Gastrocnemius medialis (tissue), 4 donors: ENCODE results near the gene HHLA2. TPM values are rescaled to one million over a fixed set of nuclear protein-coding genes. Genes with fewer than 3 reads are reported as not detected.

Experiments used
- ATAC-seq, 2 donors: fragments of 150-250 bp; one replicate each; pipeline ENCODE4 v1.9.1; 2016
- DNase-seq, 2 donors: peaks; one replicate each; pipeline ENCODE4 v3.0.0-alpha.2; 2019
- H3K27ac ChIP-seq, 4 donors: fragments of 200-600 bp; sonication (generic); 1 replicate in 1 of 4; 2 replicates in 3 of 4; pipeline ENCODE4 v1.5.1; 2016 to 2018; ENCODE audit warnings: mild to moderate bottlenecking in 2 of 4, moderate library complexity in 1 of 4
- H3K27me3 ChIP-seq, 3 donors: fragments of 200-600 bp; sonication (generic) in 2 of 3; 1 replicate in 1 of 3; 2 replicates in 2 of 3; pipeline versions ENCODE4 v1.5.1 to v1.6.0; 2016 to 2019; ENCODE audit warnings: mild to moderate bottlenecking in 1 of 3, moderate library complexity in 1 of 3
- H3K36me3 ChIP-seq, 2 donors: fragments of 200-600 bp; sonication (generic) in 1 of 2; one replicate each; pipeline ENCODE4 v1.5.1; 2017 to 2018
- H3K4me1 ChIP-seq, 2 donors: fragments of 200-600 bp; sonication (generic) in 1 of 2; one replicate each; pipeline ENCODE4 v1.5.1; 2016 to 2017; ENCODE audit warnings: mild to moderate bottlenecking in 2 of 2
- H3K4me3 ChIP-seq, 4 donors: fragments of 200-600 bp; sonication (generic) in 3 of 4; 1 replicate in 1 of 4; 2 replicates in 3 of 4; pipeline ENCODE4 v1.5.1; 2016 to 2019; ENCODE audit warnings: mild to moderate bottlenecking in 2 of 4
- H3K9me3 ChIP-seq, 3 donors: fragments of 200-600 bp; sonication (generic) in 2 of 3; 1 replicate in 1 of 3; 2 replicates in 2 of 3; pipeline ENCODE4 v1.5.1; 2016 to 2019
- POLR2A ChIP-seq, 2 donors: fragments of 450-650 bp; IDR thresholded peaks; one replicate each; pipeline ENCODE4 v1.6.1; 2017; ENCODE audit warnings: antibody characterized with exemption in 2 of 2, mild to moderate bottlenecking in 2 of 2, moderate library complexity in 2 of 2
- in situ Hi-C, 4 donors: fragments of 200-750 bp; cut with MboI; loops; one replicate each; pipeline versions ENCODE4 v1.15.0 to v1.8.0; 2017; ENCODE audit warnings: low sequenced_read_pairs in 4 of 4
- intact Hi-C: fragments of 100-400 bp; cut with DNase I; formaldehyde crosslinking; loops from one replicate; pipeline ENCODE4 v1.15.1; 2023; ENCODE audit warnings: low total_unique reads
- total RNA-seq, 4 donors: library from RNA; depleted of rRNA; stranded (reverse); fragments of >200 nt; gene quantifications; one replicate each; pipeline versions ENCODE4 v1.1.0 to v1.2.3, GENCODE V29; 2016
- TF ChIP-seq, protein P1 (sequence below), 5 experiments: fragments of 450-650 bp in 3 of 5; fragments of 200-600 bp in 2 of 5; sonication (generic) in 2 of 5; IDR thresholded peaks in 4 of 5; conservative IDR thresholded peaks in 1 of 5; 1 replicate in 4 of 5; 2 replicates in 1 of 5; pipeline ENCODE4 v1.5.1; 2016 to 2019; ENCODE audit warnings: antibody characterized with exemption in 5 of 5, mild to moderate bottlenecking in 3 of 5, moderate library complexity in 3 of 5

Gene HHLA2
- total RNA-seq, 4 donors from 2014 or later: 0.49 TPM; not detected in 3

DNA sequence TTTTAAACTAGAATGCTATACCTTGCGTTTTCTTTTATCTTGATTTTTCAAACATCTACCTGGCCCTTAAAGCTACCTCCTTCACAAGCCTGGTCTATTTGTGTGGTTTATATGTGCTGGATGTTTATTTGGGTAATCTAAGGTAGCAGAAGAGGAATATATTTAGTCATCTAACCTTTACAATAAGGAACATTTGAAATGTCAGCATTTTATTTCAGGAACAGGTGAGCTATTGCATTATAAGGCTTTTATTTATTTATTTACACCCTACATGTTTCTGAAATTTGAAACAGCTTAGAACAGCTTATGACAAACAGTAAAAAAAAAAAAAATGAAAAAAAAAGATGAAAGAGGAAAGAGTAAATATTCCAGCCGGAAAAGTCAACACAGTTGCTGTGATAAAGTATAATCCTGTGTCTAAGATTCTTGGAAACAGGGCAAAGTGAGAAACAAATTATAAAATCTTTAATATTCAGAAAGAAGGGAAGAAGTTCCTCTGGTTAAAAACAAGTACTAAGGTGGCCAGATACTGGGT, 19.5 kb downstream of the HHLA2 start:
- DNase-seq: no peak
- intact Hi-C loops (no loop called here), in situ Hi-C loops (no loop called here)
- Histone ChIP-seq H3K27ac (no peak overlapping the region), H3K4me1 (no peaks in the 10 kb centered on the region), H3K36me3 (no peaks in the 10 kb centered on the region), H3K9me3 (no peaks in the 10 kb centered on the region), H3K27me3 (no peaks in the 10 kb centered on the region), H3K4me3 (no peak overlapping the region)
- TF ChIP-seq POLR2A (IDR thresholded peaks at IDR 0.05): no peak
- TF ChIP-seq, protein P1, sequence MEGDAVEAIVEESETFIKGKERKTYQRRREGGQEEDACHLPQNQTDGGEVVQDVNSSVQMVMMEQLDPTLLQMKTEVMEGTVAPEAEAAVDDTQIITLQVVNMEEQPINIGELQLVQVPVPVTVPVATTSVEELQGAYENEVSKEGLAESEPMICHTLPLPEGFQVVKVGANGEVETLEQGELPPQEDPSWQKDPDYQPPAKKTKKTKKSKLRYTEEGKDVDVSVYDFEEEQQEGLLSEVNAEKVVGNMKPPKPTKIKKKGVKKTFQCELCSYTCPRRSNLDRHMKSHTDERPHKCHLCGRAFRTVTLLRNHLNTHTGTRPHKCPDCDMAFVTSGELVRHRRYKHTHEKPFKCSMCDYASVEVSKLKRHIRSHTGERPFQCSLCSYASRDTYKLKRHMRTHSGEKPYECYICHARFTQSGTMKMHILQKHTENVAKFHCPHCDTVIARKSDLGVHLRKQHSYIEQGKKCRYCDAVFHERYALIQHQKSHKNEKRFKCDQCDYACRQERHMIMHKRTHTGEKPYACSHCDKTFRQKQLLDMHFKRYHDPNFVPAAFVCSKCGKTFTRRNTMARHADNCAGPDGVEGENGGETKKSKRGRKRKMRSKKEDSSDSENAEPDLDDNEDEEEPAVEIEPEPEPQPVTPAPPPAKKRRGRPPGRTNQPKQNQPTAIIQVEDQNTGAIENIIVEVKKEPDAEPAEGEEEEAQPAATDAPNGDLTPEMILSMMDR (IDR thresholded peaks at IDR 0.05 in 4 of 5, conservative IDR thresholded peaks at IDR 0.05 in 1 of 5): no peak
- no peak for ATAC-seq

- H3K4me1 ChIP-seq: no peaks in the 10 kb centered on the region
- intact Hi-C loops (no loop called here), in situ Hi-C loops (no loop called here)
- TF ChIP-seq, protein P1 (IDR thresholded peaks at IDR 0.05 in 4 of 5, conservative IDR thresholded peaks at IDR 0.05 in 1 of 5): no peak
- TF ChIP-seq POLR2A (IDR thresholded peaks at IDR 0.05): no peak
- ATAC-seq: no peak
- no peak overlapping the region for H3K4me3 ChIP-seq
- no peaks in the 10 kb centered on the region for H3K36me3 ChIP-seq
- no peak for DNase-seq
- no peak overlapping the region for H3K27ac ChIP-seq
- no peaks in the 10 kb centered on the region for H3K9me3 ChIP-seq
- H3K27me3 ChIP-seq: no peaks in the 10 kb centered on the region
Observed at GRCh38 chr3:108319428-108320082, 23.2 kb downstream of the HHLA2 start.

- intact Hi-C loops: no loop called here
- ATAC-seq (no peak), DNase-seq (no peak)
- H3K9me3 ChIP-seq: no peaks in the 10 kb centered on the region
- in situ Hi-C loops: no loop called here
- no peaks in the 10 kb centered on the region for H3K4me1 ChIP-seq
- H3K27me3 ChIP-seq: no peaks in the 10 kb centered on the region
- no peak overlapping the region for H3K27ac ChIP-seq
- TF ChIP-seq, protein P1 (IDR thresholded peaks at IDR 0.05 in 4 of 5, conservative IDR thresholded peaks at IDR 0.05 in 1 of 5): no peak
- TF ChIP-seq POLR2A (IDR thresholded peaks at IDR 0.05): no peak
- H3K36me3 ChIP-seq: no peaks in the 10 kb centered on the region
- H3K4me3 ChIP-seq: no peak overlapping the region
Observed at GRCh38 chr3:108320746-108321350, 24.5 kb downstream of the HHLA2 start.

DNA sequence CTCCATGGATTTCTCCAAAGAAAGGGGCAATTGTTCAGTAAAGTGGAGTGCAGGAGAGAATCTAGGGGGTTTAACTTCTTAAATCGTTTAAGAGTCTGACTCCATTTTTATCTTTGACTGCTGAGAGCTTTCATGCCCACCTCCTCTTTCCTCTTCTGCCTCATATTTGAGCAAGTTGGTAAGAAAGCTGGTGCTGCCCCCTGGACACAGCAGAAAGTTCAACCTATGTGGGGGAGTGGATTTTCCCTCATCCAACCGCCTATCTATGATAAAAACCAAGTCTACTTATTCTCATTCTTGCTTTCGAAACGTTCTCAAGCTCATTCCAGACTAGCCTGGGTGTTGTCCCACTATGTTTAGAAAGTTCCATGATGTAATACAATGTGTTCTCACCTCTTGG, 26.0 kb downstream of the HHLA2 start:
- no peak overlapping the region for H3K4me3 ChIP-seq
- no peaks in the 10 kb centered on the region for H3K4me1 ChIP-seq
- H3K9me3 ChIP-seq: no peaks in the 10 kb centered on the region
- in situ Hi-C loops (no loop called here), intact Hi-C loops (no loop called here)
- DNase-seq: no peak
- no peaks in the 10 kb centered on the region for H3K36me3 ChIP-seq
- no peak overlapping the region for H3K27ac ChIP-seq
- TF ChIP-seq, protein P1 (IDR thresholded peaks at IDR 0.05 in 4 of 5, conservative IDR thresholded peaks at IDR 0.05 in 1 of 5): no peak
- TF ChIP-seq POLR2A (IDR thresholded peaks at IDR 0.05): no peak
- no peaks in the 10 kb centered on the region for H3K27me3 ChIP-seq
- ATAC-seq: no peak
